Measurements from ENCODE around the gene CRX. TPM values are rescaled to one million over a fixed set of nuclear protein-coding genes. Genes with fewer than 3 reads are reported as not detected.

Gene CRX
- total and polyA plus RNA-seq, 2 of the 13 experiments (the other 11 are each of a cell fraction or from before 2014, with no cell fraction given) = not detected

DNA sequence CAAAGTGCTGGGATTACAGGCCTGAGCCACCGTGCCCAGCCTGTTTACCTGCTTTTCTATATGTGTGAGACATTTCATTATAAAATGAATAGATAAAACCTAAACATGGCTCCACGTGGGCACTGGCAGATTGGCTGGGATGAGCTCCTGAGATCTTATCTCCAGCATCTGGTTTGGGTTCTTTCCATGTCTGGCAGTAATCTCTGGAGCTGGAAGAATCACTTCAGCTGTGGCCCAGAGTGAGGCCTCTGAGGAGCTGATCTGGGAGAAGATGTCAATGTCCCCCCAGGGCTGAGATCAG, 69.8 kb downstream of the CRX start (continued):
- TF ChIP-seq, protein P1, sequence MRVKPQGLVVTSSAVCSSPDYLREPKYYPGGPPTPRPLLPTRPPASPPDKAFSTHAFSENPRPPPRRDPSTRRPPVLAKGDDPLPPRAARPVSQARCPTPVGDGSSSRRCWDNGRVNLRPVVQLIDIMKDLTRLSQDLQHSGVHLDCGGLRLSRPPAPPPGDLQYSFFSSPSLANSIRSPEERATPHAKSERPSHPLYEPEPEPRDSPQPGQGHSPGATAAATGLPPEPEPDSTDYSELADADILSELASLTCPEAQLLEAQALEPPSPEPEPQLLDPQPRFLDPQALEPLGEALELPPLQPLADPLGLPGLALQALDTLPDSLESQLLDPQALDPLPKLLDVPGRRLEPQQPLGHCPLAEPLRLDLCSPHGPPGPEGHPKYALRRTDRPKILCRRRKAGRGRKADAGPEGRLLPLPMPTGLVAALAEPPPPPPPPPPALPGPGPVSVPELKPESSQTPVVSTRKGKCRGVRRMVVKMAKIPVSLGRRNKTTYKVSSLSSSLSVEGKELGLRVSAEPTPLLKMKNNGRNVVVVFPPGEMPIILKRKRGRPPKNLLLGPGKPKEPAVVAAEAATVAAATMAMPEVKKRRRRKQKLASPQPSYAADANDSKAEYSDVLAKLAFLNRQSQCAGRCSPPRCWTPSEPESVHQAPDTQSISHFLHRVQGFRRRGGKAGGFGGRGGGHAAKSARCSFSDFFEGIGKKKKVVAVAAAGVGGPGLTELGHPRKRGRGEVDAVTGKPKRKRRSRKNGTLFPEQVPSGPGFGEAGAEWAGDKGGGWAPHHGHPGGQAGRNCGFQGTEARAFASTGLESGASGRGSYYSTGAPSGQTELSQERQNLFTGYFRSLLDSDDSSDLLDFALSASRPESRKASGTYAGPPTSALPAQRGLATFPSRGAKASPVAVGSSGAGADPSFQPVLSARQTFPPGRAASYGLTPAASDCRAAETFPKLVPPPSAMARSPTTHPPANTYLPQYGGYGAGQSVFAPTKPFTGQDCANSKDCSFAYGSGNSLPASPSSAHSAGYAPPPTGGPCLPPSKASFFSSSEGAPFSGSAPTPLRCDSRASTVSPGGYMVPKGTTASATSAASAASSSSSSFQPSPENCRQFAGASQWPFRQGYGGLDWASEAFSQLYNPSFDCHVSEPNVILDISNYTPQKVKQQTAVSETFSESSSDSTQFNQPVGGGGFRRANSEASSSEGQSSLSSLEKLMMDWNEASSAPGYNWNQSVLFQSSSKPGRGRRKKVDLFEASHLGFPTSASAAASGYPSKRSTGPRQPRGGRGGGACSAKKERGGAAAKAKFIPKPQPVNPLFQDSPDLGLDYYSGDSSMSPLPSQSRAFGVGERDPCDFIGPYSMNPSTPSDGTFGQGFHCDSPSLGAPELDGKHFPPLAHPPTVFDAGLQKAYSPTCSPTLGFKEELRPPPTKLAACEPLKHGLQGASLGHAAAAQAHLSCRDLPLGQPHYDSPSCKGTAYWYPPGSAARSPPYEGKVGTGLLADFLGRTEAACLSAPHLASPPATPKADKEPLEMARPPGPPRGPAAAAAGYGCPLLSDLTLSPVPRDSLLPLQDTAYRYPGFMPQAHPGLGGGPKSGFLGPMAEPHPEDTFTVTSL (CRISPR knock-in tag; IDR thresholded peaks at IDR 0.05; ENCODE audit: borderline replicate concordance) = no peak
- peak; percentile 69; the same call in 1 of the 2 replicates for TF ChIP-seq ZNF547 (CRISPR knock-in tag; IDR thresholded peaks at IDR 0.05)
- no peak for TF ChIP-seq SMC3 (IDR thresholded peaks at IDR 0.05; ENCODE audit: low read length)
- no peak for TF ChIP-seq ZBTB8A (CRISPR knock-in tag; IDR thresholded peaks at IDR 0.05; ENCODE audit: borderline replicate concordance, low read depth)
- TF ChIP-seq, protein P2, sequence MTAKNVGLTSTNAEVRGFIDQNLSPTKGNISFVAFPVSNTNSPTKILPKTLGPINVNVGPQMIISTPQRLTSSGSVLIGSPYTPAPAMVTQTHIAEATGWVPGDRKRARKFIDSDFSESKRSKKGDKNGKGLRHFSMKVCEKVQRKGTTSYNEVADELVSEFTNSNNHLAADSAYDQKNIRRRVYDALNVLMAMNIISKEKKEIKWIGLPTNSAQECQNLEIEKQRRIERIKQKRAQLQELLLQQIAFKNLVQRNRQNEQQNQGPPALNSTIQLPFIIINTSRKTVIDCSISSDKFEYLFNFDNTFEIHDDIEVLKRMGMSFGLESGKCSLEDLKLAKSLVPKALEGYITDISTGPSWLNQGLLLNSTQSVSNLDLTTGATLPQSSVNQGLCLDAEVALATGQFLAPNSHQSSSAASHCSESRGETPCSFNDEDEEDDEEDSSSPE (CRISPR knock-in tag; IDR thresholded peaks at IDR 0.05) = no peak
- no peak for TF ChIP-seq ZNF781 (CRISPR knock-in tag; IDR thresholded peaks at IDR 0.05; ENCODE audit: borderline replicate concordance, not compliant biosample characterization)
- no peak for TF ChIP-seq ZNF24 (IDR thresholded peaks at IDR 0.05)
- TF ChIP-seq, protein P3, sequence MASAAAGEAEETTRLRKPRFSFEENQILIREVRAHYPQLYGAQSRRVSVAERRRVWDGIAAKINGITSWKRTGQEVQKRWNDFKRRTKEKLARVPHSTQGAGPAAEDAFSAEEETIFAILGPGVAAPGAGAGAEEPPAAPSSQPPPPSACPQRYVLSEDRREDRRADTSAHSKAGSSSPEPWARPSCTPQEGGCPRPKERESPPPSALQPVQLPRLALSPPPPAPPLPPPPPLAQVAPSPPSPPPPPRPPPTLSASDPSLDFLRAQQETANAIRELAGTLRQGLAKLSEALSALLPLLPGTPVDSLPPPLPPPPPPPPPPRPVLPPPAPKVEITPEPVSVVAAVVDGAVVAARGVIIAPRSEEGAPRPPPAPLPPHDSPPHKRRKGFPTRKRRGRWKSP (CRISPR knock-in tag; IDR thresholded peaks at IDR 0.05) = no peak
- no peak for TF ChIP-seq RFX3 (CRISPR knock-in tag; IDR thresholded peaks at IDR 0.05)
- TF ChIP-seq, protein P4, sequence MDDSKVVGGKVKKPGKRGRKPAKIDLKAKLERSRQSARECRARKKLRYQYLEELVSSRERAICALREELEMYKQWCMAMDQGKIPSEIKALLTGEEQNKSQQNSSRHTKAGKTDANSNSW (CRISPR knock-in tag; IDR thresholded peaks at IDR 0.05; ENCODE audit: borderline replicate concordance) = no peak
- TF ChIP-seq, protein P5, sequence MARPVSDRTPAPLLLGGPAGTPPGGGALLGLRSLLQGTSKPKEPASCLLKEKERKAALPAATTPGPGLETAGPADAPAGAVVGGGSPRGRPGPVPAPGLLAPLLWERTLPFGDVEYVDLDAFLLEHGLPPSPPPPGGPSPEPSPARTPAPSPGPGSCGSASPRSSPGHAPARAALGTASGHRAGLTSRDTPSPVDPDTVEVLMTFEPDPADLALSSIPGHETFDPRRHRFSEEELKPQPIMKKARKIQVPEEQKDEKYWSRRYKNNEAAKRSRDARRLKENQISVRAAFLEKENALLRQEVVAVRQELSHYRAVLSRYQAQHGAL (CRISPR knock-in tag; IDR thresholded peaks at IDR 0.05; ENCODE audit: not compliant biosample characterization) = no peak
- TF ChIP-seq ZNF607 (CRISPR knock-in tag; IDR thresholded peaks at IDR 0.05; ENCODE audit: borderline replicate concordance) = no peak
- no peak for TF ChIP-seq ZNF674 (CRISPR knock-in tag; IDR thresholded peaks at IDR 0.05; ENCODE audit: low read depth)
- TF ChIP-seq, protein P6, sequence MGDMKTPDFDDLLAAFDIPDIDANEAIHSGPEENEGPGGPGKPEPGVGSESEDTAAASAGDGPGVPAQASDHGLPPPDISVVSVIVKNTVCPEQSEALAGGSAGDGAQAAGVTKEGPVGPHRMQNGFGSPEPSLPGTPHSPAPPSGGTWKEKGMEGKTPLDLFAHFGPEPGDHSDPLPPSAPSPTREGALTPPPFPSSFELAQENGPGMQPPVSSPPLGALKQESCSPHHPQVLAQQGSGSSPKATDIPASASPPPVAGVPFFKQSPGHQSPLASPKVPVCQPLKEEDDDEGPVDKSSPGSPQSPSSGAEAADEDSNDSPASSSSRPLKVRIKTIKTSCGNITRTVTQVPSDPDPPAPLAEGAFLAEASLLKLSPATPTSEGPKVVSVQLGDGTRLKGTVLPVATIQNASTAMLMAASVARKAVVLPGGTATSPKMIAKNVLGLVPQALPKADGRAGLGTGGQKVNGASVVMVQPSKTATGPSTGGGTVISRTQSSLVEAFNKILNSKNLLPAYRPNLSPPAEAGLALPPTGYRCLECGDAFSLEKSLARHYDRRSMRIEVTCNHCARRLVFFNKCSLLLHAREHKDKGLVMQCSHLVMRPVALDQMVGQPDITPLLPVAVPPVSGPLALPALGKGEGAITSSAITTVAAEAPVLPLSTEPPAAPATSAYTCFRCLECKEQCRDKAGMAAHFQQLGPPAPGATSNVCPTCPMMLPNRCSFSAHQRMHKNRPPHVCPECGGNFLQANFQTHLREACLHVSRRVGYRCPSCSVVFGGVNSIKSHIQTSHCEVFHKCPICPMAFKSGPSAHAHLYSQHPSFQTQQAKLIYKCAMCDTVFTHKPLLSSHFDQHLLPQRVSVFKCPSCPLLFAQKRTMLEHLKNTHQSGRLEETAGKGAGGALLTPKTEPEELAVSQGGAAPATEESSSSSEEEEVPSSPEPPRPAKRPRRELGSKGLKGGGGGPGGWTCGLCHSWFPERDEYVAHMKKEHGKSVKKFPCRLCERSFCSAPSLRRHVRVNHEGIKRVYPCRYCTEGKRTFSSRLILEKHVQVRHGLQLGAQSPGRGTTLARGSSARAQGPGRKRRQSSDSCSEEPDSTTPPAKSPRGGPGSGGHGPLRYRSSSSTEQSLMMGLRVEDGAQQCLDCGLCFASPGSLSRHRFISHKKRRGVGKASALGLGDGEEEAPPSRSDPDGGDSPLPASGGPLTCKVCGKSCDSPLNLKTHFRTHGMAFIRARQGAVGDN (CRISPR knock-in tag; IDR thresholded peaks at IDR 0.05) = peak; percentile 20; the same call in 1 of the 2 replicates
- no peak for TF ChIP-seq ZNF230 (CRISPR knock-in tag; IDR thresholded peaks at IDR 0.05)
- no peak for TF ChIP-seq ZNF530 (CRISPR knock-in tag; IDR thresholded peaks at IDR 0.05; ENCODE audit: low read depth)

Data from HepG2 (cell line).